ENCODE data around the gene PPP3CA.

DNA sequence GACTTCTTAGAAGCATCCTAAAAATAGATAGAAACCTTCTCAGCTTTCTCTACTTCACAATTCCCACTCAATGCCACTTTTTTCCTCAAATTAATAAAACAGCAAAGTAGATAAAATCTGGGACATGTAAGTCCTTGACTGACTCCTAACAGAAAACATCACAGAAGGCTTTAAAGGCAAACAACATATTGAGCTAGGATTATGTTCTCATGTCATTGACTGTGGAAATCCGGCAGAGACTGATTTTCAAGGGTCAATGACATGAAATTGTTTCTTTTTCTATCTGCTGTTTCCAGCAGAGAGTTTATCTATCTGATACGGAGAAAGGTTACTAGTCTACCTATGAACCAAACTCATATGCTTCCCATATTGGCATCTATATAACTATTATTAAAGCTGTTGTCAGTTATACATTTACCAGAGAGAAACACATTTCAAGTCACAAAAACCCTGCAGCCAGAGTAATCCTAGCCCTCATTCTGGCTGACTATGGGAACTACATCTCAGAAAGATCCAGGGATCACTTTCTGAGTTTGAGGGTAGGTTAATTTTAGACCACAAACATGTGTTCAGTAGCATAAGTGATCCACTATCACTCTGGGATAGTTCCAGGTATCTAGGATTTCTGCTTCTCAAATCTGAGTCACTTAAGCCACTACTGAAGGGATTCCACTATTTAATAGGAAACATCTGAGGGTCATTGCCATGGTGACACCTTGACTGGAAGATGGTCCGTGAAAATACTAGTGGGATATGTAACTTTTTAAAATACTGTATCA lies 147.6 kb downstream of the PPP3CA start:
- TF ChIP-seq, protein P1, sequence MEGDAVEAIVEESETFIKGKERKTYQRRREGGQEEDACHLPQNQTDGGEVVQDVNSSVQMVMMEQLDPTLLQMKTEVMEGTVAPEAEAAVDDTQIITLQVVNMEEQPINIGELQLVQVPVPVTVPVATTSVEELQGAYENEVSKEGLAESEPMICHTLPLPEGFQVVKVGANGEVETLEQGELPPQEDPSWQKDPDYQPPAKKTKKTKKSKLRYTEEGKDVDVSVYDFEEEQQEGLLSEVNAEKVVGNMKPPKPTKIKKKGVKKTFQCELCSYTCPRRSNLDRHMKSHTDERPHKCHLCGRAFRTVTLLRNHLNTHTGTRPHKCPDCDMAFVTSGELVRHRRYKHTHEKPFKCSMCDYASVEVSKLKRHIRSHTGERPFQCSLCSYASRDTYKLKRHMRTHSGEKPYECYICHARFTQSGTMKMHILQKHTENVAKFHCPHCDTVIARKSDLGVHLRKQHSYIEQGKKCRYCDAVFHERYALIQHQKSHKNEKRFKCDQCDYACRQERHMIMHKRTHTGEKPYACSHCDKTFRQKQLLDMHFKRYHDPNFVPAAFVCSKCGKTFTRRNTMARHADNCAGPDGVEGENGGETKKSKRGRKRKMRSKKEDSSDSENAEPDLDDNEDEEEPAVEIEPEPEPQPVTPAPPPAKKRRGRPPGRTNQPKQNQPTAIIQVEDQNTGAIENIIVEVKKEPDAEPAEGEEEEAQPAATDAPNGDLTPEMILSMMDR (IDR thresholded peaks at IDR 0.05; ENCODE audit: low read length): no peak
- TF ChIP-seq EZH2phosphoT487 (IDR thresholded peaks at IDR 0.05; ENCODE audit: low read length): no peak
- TF ChIP-seq EZH2 (optimal IDR thresholded peaks at IDR 0.05; ENCODE audit: low read depth, low read length): no peak

Data from MM.1S (cell line).